ENCODE data around the gene CTBP1. TPM values are rescaled to one million over a fixed set of nuclear protein-coding genes. Genes with fewer than 3 reads are reported as not detected.

Gene CTBP1
- total and polyA plus RNA-seq, 8 donors: 91.5 to 131 (median 109) TPM

- Histone ChIP-seq H3K36me3 (no peaks in the 10 kb centered on the region), H3K4me3 (no peak overlapping the region), H3K4me1 (peaks cover 14 to 16% (median 15%) of the 10 kb centered on the region in 3 donors), H3K9me3 (no peaks in the 10 kb centered on the region), H3K27ac (no peak overlapping the region), H3K27me3 (no peaks in the 10 kb centered on the region)
- FAIRE-seq (no peak), ATAC-seq (no peak), DNase-seq (peak in 2 of 6 donors; percentile 9 to 59)
- WGBS, 2 donors: 86 to 89% methylated on average over 13 of the region's 13 CpGs
- intact Hi-C loops (cut with DNase I): no loop called here
- TF ChIP-seq CTCF (IDR thresholded peaks at IDR 0.05): no peak
These were observed 52.3 kb downstream of the CTBP1 start for GRCh38 chr4:1196421-1197183.

GRCh38 chr4:1195891-1196401 lies 53.0 kb downstream of the CTBP1 start:
- H3K27ac ChIP-seq: no peak overlapping the region
- peak in 1 of 6 donors; percentile 63 for DNase-seq
- FAIRE-seq: no peak
- WGBS, 2 donors: 88 to 90% methylated on average over 16 of the region's 16 CpGs
- H3K4me3 ChIP-seq: no peak overlapping the region
- peaks cover 14 to 17% (median 16%) of the 10 kb centered on the region in 3 donors for H3K4me1 ChIP-seq
- no peaks in the 10 kb centered on the region for H3K9me3 ChIP-seq
- intact Hi-C loops (cut with DNase I): no loop called here
- TF ChIP-seq CTCF (IDR thresholded peaks at IDR 0.05): no peak
- no peaks in the 10 kb centered on the region for H3K36me3 ChIP-seq
- ATAC-seq: no peak
- H3K27me3 ChIP-seq: no peaks in the 10 kb centered on the region

GRCh38 chr4:1195109-1195671 lies 53.7 kb downstream of the CTBP1 start:
- Histone ChIP-seq H3K4me1 (peaks cover 14 to 17% (median 16%) of the 10 kb centered on the region in 3 donors), H3K4me3 (no peak overlapping the region), H3K27ac (no peak overlapping the region), H3K9me3 (no peaks in the 10 kb centered on the region), H3K27me3 (no peaks in the 10 kb centered on the region), H3K36me3 (no peaks in the 10 kb centered on the region)
- DNase-seq (peak in 1 of 6 donors; percentile 79), ATAC-seq (no peak), FAIRE-seq (no peak)
- TF ChIP-seq CTCF (IDR thresholded peaks at IDR 0.05): no peak
- WGBS, 2 donors: 82 to 88% methylated on average over 25 to 29 of the region's 29 CpGs
- intact Hi-C loops (cut with DNase I): no loop called here

- WGBS, 2 donors: 69 to 75% methylated on average over 49 to 52 of the region's 52 CpGs
- intact Hi-C loops (cut with DNase I): no loop called here
- peak in 4 of 6 donors; percentile 11 to 80 (median 64) for DNase-seq
- FAIRE-seq: no peak
- no peak for TF ChIP-seq CTCF (IDR thresholded peaks at IDR 0.05)
- no peak overlapping the region for H3K27ac ChIP-seq
- H3K4me1 ChIP-seq: peaks cover 14 to 17% (median 16%) of the 10 kb centered on the region in 3 donors
- no peaks in the 10 kb centered on the region for H3K36me3 ChIP-seq
- no peaks in the 10 kb centered on the region for H3K27me3 ChIP-seq
- no peak overlapping the region for H3K4me3 ChIP-seq
- no peaks in the 10 kb centered on the region for H3K9me3 ChIP-seq
- no peak for ATAC-seq
These were observed 54.7 kb downstream of the CTBP1 start for GRCh38 chr4:1194010-1194900.

Measured in pancreas (tissue), 10 donors.